ENCODE measurements around the gene HPD.

GRCh38 chr12:121899590-121899989, 40.9 kb upstream of the HPD start:
- TF ChIP-seq, protein P1, sequence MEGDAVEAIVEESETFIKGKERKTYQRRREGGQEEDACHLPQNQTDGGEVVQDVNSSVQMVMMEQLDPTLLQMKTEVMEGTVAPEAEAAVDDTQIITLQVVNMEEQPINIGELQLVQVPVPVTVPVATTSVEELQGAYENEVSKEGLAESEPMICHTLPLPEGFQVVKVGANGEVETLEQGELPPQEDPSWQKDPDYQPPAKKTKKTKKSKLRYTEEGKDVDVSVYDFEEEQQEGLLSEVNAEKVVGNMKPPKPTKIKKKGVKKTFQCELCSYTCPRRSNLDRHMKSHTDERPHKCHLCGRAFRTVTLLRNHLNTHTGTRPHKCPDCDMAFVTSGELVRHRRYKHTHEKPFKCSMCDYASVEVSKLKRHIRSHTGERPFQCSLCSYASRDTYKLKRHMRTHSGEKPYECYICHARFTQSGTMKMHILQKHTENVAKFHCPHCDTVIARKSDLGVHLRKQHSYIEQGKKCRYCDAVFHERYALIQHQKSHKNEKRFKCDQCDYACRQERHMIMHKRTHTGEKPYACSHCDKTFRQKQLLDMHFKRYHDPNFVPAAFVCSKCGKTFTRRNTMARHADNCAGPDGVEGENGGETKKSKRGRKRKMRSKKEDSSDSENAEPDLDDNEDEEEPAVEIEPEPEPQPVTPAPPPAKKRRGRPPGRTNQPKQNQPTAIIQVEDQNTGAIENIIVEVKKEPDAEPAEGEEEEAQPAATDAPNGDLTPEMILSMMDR (IDR thresholded peaks at IDR 0.05; ENCODE audit: poor library complexity): no peak
- TF ChIP-seq EZH2phosphoT487 (IDR thresholded peaks at IDR 0.05; ENCODE audit: low read depth, severe bottlenecking, unreplicated experiment) (no peak), EZH2 (IDR thresholded peaks at IDR 0.05; ENCODE audit: borderline replicate concordance) (no peak)
